ENCODE results near the gene NAGK. TPM values are rescaled to one million over a fixed set of nuclear protein-coding genes. Genes with fewer than 3 reads are reported as not detected.

Gene NAGK
- 52.3 to 77.0 TPM (median 76.0 TPM) in 5 replicates for total RNA-seq (2022; extraction: Qiagen RNA extraction; ENCODE audit: low read depth)

GRCh38 chr2:71068218-71069035, at the start of gene NAGK:
Gene NAGK, plus strand, starts transcription at chr2:71068648. Its CDS starts 36 bp downstream, at chr2:71068684.

Other genes starting within 250 kb of the NAGK start
- gene CLEC4F, start 248.0 kb upstream of the NAGK start, total RNA-seq (2022; extraction: Qiagen RNA extraction; ENCODE audit: low read depth) = not detected in 5 replicates
- not detected in 5 replicates for gene CD207, start 232.8 kb upstream of the NAGK start, total RNA-seq (2022; extraction: Qiagen RNA extraction; ENCODE audit: low read depth)
- 3.2 to 6.6 TPM (median 5.1 TPM) in 5 replicates for gene VAX2, start 168.1 kb upstream of the NAGK start, total RNA-seq (2022; extraction: Qiagen RNA extraction; ENCODE audit: low read depth)
- gene ATP6V1B1, start 132.7 kb upstream of the NAGK start, total RNA-seq (2022; extraction: Qiagen RNA extraction; ENCODE audit: low read depth) = 0.32 to 2.5 TPM (median 2.1 TPM) in 5 replicates
- gene ANKRD53, start 90.0 kb upstream of the NAGK start, total RNA-seq (2022; extraction: Qiagen RNA extraction; ENCODE audit: low read depth) = not detected in 5 replicates
- gene TEX261, start 73.8 kb upstream of the NAGK start, total RNA-seq (2022; extraction: Qiagen RNA extraction; ENCODE audit: low read depth) = 73.1 to 84.6 TPM (median 83.3 TPM) in 5 replicates
- 9.7 to 14.7 TPM (median 12.2 TPM) in 5 replicates for gene MCEE, start 61.6 kb downstream of the NAGK start, total RNA-seq (2022; extraction: Qiagen RNA extraction; ENCODE audit: low read depth)
- 29.9 to 52.6 TPM (median 42.2 TPM) in 5 replicates for gene MPHOSPH10, start 62.0 kb downstream of the NAGK start, total RNA-seq (2022; extraction: Qiagen RNA extraction; ENCODE audit: low read depth)
- 0.22 to 0.32 TPM (median 0.25 TPM) in 5 replicates for gene PAIP2B, start 158.5 kb downstream of the NAGK start, total RNA-seq (2022; extraction: Qiagen RNA extraction; ENCODE audit: low read depth)

All from A549 treated with RU486 at 1 μM for 4 hours (cell line).